GM21825 (cell line): ENCODE measurements around the gene TSPAN8.
"Not testable (repeated sequence)": the region's sequence is repeated elsewhere in the genome, so short reads cannot be mapped to it uniquely, and the experiment has no call there.

ENCODE experiments used
- ATAC-seq: cut with Tn5 transposase; IDR thresholded peaks from one replicate; pipeline ENCODE4 v1.9.1; 2021; ENCODE audit warnings: mild to moderate bottlenecking, moderate library complexity; ENCODE audit not compliant: unreplicated experiment

The TSPAN8 gene

DNA sequence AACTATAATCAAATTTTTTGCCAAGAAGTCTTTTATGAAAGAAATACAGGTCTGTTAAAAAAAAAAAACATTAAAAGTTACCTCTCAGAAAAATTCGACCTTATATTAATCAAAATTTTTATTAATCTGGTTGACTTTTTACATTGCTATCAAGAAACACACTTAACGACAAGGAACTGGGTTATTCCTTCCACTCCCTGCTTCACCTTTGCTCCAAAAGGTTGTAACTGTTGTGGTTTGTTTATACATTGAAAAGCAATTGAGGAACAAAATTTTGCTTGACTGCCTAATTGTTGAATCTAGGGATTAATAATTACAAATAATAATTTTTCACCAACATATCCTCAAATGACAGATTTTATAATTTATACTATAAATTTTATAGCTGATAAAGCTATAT is 28.4 kb downstream of the TSPAN8 start:
- ATAC-seq = no peak

DNA sequence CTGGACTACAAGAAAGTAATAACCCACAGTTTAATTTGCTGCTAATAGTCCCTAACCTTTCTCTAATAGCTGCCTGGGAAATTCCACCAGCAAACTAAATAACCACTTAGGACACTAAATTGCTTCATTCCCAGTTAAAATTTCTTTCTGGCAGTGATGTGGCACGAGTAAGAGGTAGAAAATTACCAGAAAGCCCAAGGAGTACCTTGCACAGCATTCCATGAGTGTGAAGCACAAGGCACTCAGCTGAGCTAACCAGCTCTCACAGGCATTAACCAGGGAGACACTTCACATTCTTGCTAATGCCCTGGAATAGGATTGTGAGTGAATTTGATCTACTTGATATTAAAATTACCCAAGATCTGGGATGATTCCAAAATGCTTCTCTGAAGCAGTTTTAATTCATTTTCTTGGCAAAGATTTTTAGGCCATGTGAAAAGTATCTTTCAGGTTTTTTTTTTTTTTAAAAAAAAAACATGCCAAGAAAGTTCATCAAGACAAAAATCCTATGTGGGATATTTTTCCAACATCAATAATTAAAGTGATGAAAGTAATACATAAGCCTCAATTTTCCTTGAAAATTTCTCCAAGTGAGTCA is 29.5 kb downstream of the TSPAN8 start:
- ATAC-seq = no peak

GRCh38 chr12:71125949-71126348 is 31.9 kb downstream of the TSPAN8 start:
- ATAC-seq = no peak

DNA sequence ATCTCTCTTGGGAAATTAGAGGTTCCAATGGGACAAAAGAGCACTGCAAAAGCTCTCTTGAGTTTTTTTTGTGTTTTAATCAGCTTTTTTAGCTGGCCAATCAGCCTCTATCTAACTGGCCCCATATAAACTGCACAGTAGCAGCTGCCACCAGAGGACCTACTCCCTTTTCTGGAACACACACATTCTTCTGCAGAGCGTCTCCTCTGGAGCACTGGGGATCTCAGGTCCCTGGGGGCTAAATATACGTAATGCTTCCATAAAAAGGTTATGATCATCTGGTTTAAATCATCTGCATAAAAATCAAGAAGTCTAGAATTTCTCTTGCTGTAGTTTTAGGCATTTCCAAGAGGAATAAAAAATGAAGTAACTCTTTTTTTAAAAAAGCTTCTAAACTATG is 32.3 kb downstream of the TSPAN8 start:
- no peak for ATAC-seq

DNA sequence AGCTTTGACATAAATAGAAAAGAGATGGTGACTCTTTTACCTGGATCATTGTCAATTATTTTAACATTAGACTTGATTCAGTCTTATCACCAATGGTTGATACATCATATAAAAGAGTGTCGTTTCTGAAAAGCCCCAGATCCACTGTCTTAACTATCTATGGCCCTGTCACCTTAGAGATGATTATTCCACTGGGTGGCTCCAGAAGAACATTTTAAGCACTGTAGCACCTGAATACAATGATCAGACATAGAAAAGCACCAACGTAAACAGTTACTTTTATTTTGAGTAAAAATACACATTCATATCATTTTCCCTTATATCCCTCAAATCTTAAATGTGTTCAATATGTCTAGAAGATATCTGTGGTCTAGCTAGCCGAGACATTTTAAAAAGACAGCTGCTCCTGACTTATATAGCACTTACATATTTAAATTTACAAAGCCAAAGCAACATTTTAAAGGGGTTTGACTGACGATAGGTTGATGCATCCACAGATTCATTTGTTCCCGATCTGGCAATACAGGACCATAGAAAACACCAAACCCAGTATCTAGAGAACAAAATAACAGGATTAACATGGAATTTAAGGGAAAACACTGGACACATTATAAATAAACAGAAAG is 32.9 kb downstream of the TSPAN8 start:
- no peak for ATAC-seq

- ATAC-seq = not testable (repeated sequence)
Observed at GRCh38 chr12:71113148-71113547, 44.7 kb downstream of the TSPAN8 start.

- no peak for ATAC-seq
Observed at GRCh38 chr12:71109834-71110233, 48.0 kb downstream of the TSPAN8 start.

DNA sequence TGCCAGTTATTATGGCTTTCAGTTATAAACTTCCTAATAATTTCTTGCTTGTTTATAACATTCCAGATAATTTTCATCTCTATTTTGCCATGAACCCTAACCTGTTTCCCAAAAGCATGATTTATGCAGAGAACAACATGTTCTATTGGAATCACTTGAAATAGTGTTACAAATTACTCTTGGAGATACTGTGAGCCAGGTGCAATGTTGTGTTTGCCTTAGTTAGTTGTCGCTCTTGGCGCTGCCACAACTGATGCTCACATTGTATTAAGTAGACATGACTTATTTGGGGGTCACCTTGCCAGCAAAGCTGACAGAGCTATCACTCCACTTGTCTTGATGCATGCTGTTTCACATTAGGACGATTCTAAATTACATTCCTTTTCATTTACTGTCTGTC is 49.4 kb downstream of the TSPAN8 start:
- no peak for ATAC-seq

DNA sequence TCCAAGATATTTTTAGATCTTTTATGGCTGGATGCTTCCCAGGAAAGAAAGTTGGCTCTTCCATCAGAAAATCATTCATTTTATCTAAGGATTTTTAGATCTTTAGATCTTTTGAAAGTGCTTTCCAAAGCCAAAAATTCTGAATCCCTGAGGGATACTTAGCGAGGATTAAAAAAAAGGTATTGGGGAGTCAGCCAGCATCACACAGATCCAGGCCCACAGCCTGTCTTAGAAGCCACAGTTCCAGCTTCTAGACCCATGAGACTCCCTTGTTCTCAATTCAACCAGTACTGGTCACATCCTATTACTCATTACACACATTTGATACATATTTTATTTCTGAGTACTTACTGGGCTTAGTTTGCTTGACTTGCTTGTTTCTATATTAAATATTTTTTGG is 49.9 kb downstream of the TSPAN8 start:
- ATAC-seq = no peak

DNA sequence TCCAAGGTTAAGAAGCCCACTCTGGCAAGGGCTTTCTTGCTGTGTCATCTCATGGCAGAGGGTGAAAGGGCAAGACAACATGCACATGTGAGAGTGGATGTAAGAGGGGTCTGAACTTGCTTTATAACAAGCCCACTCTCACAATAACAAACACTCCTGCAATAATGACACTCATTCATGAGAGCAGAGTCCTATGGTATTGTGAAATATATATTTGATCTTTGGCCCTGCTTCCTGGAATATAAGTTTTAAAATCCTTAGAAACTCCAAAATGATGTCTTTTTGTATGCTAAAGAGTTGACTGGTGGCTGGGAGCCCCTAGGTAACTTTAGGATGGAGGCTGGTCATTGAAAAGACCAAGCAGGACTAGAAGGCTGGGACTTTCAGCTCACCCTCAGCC is 51.8 kb downstream of the TSPAN8 start:
- ATAC-seq = no peak

DNA sequence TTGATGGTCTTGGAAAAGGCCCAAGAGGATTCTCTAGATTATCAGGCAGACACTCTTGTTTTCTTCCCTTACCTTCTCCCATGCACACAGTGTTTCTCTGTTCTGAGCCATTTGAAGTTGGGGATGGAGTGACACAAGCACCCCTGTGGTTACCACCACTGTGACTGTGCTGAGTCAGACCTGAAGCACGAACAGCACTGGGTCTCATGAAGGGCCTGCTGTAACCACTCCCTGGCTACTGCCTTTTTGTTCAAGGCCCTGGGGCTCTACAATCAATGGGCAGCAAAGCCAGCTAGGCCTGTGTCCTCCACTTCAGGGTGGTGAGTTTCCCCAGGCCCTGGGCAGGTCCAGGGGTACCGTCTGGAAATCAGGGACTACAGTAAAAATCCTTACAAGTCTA is 65.5 kb downstream of the TSPAN8 start:
- no peak for ATAC-seq

GRCh38 chr12:71090971-71091370 is 66.8 kb downstream of the TSPAN8 start:
- ATAC-seq = no peak

- no peak for ATAC-seq
Observed at GRCh38 chr12:71085575-71085974, 72.2 kb downstream of the TSPAN8 start.

GRCh38 chr12:71075743-71076142 is 82.1 kb downstream of the TSPAN8 start:
- ATAC-seq = no peak
